ENCODE measurements around the gene SKAP1.
"Not testable (repeated sequence)": the region's sequence is repeated elsewhere in the genome, so short reads cannot be mapped to it uniquely, and the experiment has no call there.

The SKAP1 gene

GRCh38 chr17:48427598-48427997 is 2.4 kb downstream of the SKAP1 start:
- H3K4me3 ChIP-seq (ENCODE audit: low read depth, low read length), result peak overlapping the region; percentile 90
- no peak for TF ChIP-seq CTCF (IDR thresholded peaks at IDR 0.05; ENCODE audit: insufficient read depth, low read depth, low read length, missing control alignments)
- peak; percentile 80 for DNase-seq (ENCODE audit: low read depth)

DNA sequence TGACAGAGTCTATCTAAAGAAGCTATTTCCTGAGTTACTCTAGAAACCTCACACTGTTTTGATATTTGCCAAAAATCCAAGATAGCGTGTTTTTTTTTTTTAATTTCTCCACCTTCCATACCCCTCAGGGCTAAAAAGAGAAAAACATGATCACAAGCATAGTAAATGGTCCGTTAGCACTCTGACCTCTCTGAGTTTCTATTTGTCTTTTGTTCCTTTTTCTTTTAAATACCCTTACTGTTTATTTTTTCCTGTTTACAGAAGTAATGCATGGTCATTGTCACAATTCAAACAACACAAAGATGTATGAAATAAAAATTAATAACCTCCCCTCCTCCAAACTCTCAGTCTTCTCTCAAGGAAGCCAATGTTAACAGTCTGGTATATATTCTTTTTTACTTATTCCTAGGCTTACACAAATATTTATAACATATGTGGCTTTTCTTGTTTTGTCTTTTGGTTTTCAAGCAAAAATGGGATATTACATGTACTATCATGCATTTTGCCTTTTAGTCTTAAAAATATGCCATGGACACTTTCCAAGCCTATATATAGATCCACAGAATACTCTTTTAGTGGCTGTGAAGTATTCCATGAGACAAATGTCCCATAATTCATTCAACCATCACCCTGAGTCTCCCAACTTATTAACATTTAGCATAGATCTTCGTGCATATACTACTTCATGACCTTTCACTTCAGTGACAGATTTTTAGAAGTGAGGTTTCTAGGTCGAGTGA is 3.1 kb downstream of the SKAP1 start:
- TF ChIP-seq CTCF (IDR thresholded peaks at IDR 0.05; ENCODE audit: insufficient read depth, low read depth, low read length, missing control alignments), result no peak
- peak overlapping the region; percentile 90 for H3K4me3 ChIP-seq (ENCODE audit: low read depth, low read length)
- no peak for DNase-seq (ENCODE audit: low read depth)

DNA sequence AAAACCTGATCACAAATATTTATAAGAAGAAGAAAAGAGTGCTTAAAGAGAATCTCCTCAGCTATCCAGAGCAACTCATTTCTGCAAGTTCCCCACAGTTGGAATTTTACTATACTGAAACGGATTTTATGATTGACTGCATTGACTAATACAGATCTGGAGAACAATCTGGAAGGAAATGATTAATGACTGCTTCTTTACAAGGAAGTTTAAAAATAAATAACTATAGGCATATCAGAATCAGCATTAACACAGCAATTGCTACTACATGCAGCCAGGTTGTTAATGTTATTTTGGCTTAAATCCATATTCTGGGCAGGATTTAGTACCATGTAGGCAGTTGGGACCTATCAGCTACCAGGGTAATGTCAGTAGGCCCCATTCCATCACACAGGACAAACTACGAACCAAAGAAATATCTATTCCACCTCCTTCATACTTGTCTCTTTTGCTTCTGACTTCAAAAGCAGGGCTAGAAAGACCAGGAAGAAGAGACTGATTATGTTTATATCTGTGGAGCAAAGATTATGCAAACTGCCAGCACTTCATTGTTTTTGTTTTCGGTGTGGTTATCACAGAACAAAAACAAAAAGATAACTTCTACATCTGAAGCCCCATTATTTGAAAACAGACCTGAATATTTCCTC is 3.9 kb downstream of the SKAP1 start:
- DNase-seq (ENCODE audit: low read depth), result no peak
- no peak for TF ChIP-seq CTCF (IDR thresholded peaks at IDR 0.05; ENCODE audit: insufficient read depth, low read depth, low read length, missing control alignments)
- H3K4me3 ChIP-seq (ENCODE audit: low read depth, low read length), result peak overlapping the region; percentile 90; the same call in 1 of the 2 replicates

DNA sequence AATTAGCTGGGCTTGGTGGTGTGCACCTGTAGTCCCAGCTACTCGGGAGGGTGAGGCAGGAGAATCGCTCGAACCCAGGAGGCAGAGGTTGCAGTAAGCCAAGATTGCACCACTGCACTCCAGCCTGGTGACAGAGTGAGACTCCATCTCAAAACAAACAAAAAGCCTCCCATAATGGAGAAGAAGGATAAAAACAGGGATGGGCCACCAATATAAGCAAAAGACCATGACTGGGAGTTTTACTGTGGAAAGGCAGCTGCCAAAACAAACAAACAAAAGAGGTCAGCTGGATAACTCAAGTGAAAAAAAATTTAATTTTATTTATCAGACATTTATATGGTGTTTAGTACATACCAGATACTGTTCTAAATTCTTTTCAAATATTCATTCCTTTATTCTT is 8.0 kb downstream of the SKAP1 start:
- not testable (repeated sequence) for DNase-seq (ENCODE audit: low read depth); H3K4me3 ChIP-seq (ENCODE audit: low read depth, low read length)

- no peak overlapping the region for H3K4me3 ChIP-seq (ENCODE audit: low read depth, low read length)
- TF ChIP-seq CTCF (IDR thresholded peaks at IDR 0.05; ENCODE audit: insufficient read depth, low read depth, low read length, missing control alignments), result no peak
- DNase-seq (ENCODE audit: low read depth), result no peak
Observed at GRCh38 chr17:48420823-48421222, 9.2 kb downstream of the SKAP1 start.

- TF ChIP-seq CTCF (IDR thresholded peaks at IDR 0.05; ENCODE audit: insufficient read depth, low read depth, low read length, missing control alignments), result no peak
- no peak overlapping the region for H3K4me3 ChIP-seq (ENCODE audit: low read depth, low read length)
- no peak for DNase-seq (ENCODE audit: low read depth)
Observed at GRCh38 chr17:48416971-48417370, 13.0 kb downstream of the SKAP1 start.

GRCh38 chr17:48413613-48414405 is 16.2 kb downstream of the SKAP1 start:
- no peak for TF ChIP-seq CTCF (IDR thresholded peaks at IDR 0.05; ENCODE audit: insufficient read depth, low read depth, low read length, missing control alignments)
- no peak overlapping the region for H3K4me3 ChIP-seq (ENCODE audit: low read depth, low read length)
- peak; percentile 20 for DNase-seq (ENCODE audit: low read depth)
